GM13977 (cell line): Measurements from ENCODE around the gene DUSP11.

ENCODE experiments used
- DNase-seq: peaks from one replicate; pipeline ENCODE4 v3.0.0; 2012; ENCODE audit warnings: low spot score
- CTCF ChIP-seq: IDR thresholded peaks from 2 replicates; pipeline ENCODE4 v1.5.1; 2012; ENCODE audit warnings: mild to moderate bottlenecking, control low read depth; ENCODE audit not compliant: insufficient read depth; ENCODE audit errors: extremely low read depth, missing control alignments
- in situ Hi-C: fragments of 300-500 bp; cut with MboI; formaldehyde crosslinking; loops from one replicate; pipeline ENCODE4 v1.12.0; 2022; ENCODE audit warnings: low sequenced_read_pairs, low pct_unique_long_range_greater_than_20kb, mixed read lengths, inconsistent platforms; ENCODE audit not compliant: unreplicated experiment

The DUSP11 gene

GRCh38 chr2:73772819-73773218, 7.1 kb downstream of the DUSP11 start:
- in situ Hi-C loops: no loop called here
- no peak for TF ChIP-seq CTCF
- DNase-seq: no peak

GRCh38 chr2:73770725-73771124, 9.2 kb downstream of the DUSP11 start:
- TF ChIP-seq CTCF: no peak
- in situ Hi-C loops: no loop called here
- no peak for DNase-seq

- no peak for TF ChIP-seq CTCF
- no peak for DNase-seq
- in situ Hi-C loops: no loop called here
Observed at GRCh38 chr2:73766994-73767393, 12.9 kb downstream of the DUSP11 start.

GRCh38 chr2:73766349-73766748, 13.6 kb downstream of the DUSP11 start:
- DNase-seq: no peak
- no peak for TF ChIP-seq CTCF
- in situ Hi-C loops: no loop called here

- no peak for DNase-seq
- TF ChIP-seq CTCF: no peak
- in situ Hi-C loops: no loop called here
Observed at GRCh38 chr2:73764945-73765344, 15.0 kb downstream of the DUSP11 start.

GRCh38 chr2:73762571-73762970, 17.3 kb downstream of the DUSP11 start:
- TF ChIP-seq CTCF: no peak
- in situ Hi-C loops: no loop called here
- no peak for DNase-seq

GRCh38 chr2:73759904-73760303, 20.0 kb downstream of the DUSP11 start:
- in situ Hi-C loops: no loop called here
- no peak for DNase-seq
- TF ChIP-seq CTCF: no peak
